HEK293 (cell line): Measurements from ENCODE around the gene DUS1L.

ENCODE experiments used
- CTCF ChIA-PET: fragments of 350-600 bp; formaldehyde crosslinking; extraction: SDS; loops from one replicate; lab custom pipeline; 2021; ENCODE audit warnings: antibody characterized with exemption; lab: Yijun Ruan, JAX
- POLR2A ChIA-PET: fragments of 300-600 bp; formaldehyde crosslinking; extraction: SDS; loops from one replicate; lab custom pipeline; 2020; ENCODE audit warnings: antibody characterized with exemption, inconsistent platforms; lab: Yijun Ruan, JAX
- H3K27ac ChIP-seq: fragments of 200-500 bp; sonication (Bioruptor generic); 2 replicates; pipeline ENCODE4 v1.5.1; 2014; ENCODE audit warnings: low read depth, low read length, control low read depth, inconsistent platforms; ENCODE audit errors: extremely low read depth
- H3K36me3 ChIP-seq, 2 experiments: fragments of 200-500 bp in 1 of 2; sonication (Bioruptor generic) in 1 of 2; 1 replicate in 1 of 2; 2 replicates in 1 of 2; pipeline ENCODE4 v1.5.1; 2014 to 2017; ENCODE audit warnings: inconsistent platforms in 2 of 2, low read length in 2 of 2; ENCODE audit not compliant: control insufficient read depth in 2 of 2, insufficient read depth in 1 of 2
- H3K4me1 ChIP-seq: fragments of 200-500 bp; sonication (Bioruptor generic); 2 replicates; pipeline ENCODE4 v1.5.1; 2014; ENCODE audit warnings: mild to moderate bottlenecking, low read length, inconsistent platforms; ENCODE audit not compliant: control insufficient read depth, insufficient read depth
- H3K4me3 ChIP-seq: 2 replicates; pipeline ENCODE4 v1.5.1; 2011; ENCODE audit warnings: low read depth, mild to moderate bottlenecking, control low read depth, low read length, moderate library complexity
- H3K9me3 ChIP-seq: fragments of 200-500 bp; sonication (Bioruptor generic); 2 replicates; pipeline ENCODE4 v1.5.1; 2014; ENCODE audit warnings: low read depth, low read length, inconsistent platforms; ENCODE audit not compliant: control insufficient read depth, insufficient read depth
- BCL6B ChIP-seq: fragments of 450-650 bp; formaldehyde crosslinking; IDR thresholded peaks from 2 replicates; pipeline ENCODE4 v1.5.1; 2017; ENCODE audit warnings: missing biosample characterization, missing genetic modification characterization
- GFI1B ChIP-seq: fragments of 450-650 bp; formaldehyde crosslinking; IDR thresholded peaks from 2 replicates; pipeline ENCODE4 v1.5.1; 2016; ENCODE audit warnings: missing biosample characterization, missing genetic modification characterization
- HOXA7 ChIP-seq: sonication (generic); formaldehyde crosslinking; IDR thresholded peaks from 2 replicates; pipeline ENCODE4 v1.8.1; 2022; ENCODE audit warnings: missing genetic modification reagents, borderline replicate concordance
- IKZF3 ChIP-seq: fragments of 450-650 bp; IDR thresholded peaks from 2 replicates; pipeline ENCODE4 v1.5.0; 2018; ENCODE audit warnings: missing biosample characterization, mild to moderate bottlenecking, missing genetic modification characterization, moderate library complexity
- KLF8 ChIP-seq: fragments of 450-650 bp; formaldehyde crosslinking; IDR thresholded peaks from 2 replicates; pipeline ENCODE4 v1.5.1; 2016; ENCODE audit warnings: missing biosample characterization, missing genetic modification characterization
- MZF1 ChIP-seq: fragments of 450-650 bp; formaldehyde crosslinking; IDR thresholded peaks from 2 replicates; pipeline ENCODE4 v1.5.1; 2017; ENCODE audit warnings: missing biosample characterization, missing genetic modification characterization, borderline replicate concordance
- PBX3 ChIP-seq: sonication (generic); formaldehyde crosslinking; IDR thresholded peaks from 2 replicates; pipeline ENCODE4 v1.8.1; 2022; ENCODE audit warnings: mild to moderate bottlenecking, moderate library complexity, missing genetic modification reagents
- ZBTB21 ChIP-seq: fragments of 450-650 bp; formaldehyde crosslinking; IDR thresholded peaks from 2 replicates; pipeline ENCODE4 v1.5.1; 2017; ENCODE audit warnings: missing biosample characterization, missing genetic modification characterization
- ZBTB44 ChIP-seq: fragments of 450-650 bp; IDR thresholded peaks from 2 replicates; pipeline ENCODE4 v1.5.1; 2018; ENCODE audit warnings: missing biosample characterization, mild to moderate bottlenecking, missing genetic modification characterization
- ZBTB8A ChIP-seq: fragments of 450-650 bp; formaldehyde crosslinking; IDR thresholded peaks from 2 replicates; pipeline ENCODE4 v1.5.1; 2016; ENCODE audit warnings: missing biosample characterization, missing genetic modification characterization
- ZFHX2 ChIP-seq: fragments of 450-650 bp; formaldehyde crosslinking; conservative IDR thresholded peaks from 2 replicates; pipeline ENCODE4 v1.5.1; 2016; ENCODE audit warnings: missing biosample characterization, missing genetic modification characterization
- ZIC2 ChIP-seq: fragments of 450-650 bp; formaldehyde crosslinking; IDR thresholded peaks from 2 replicates; pipeline ENCODE4 v1.5.1; 2016; ENCODE audit warnings: missing biosample characterization, missing genetic modification characterization
- ZNF155 ChIP-seq: fragments of 450-650 bp; formaldehyde crosslinking; IDR thresholded peaks from 2 replicates; pipeline ENCODE4 v1.5.1; 2016; ENCODE audit warnings: missing biosample characterization, missing genetic modification characterization
- ZNF157 ChIP-seq: fragments of 450-650 bp; formaldehyde crosslinking; IDR thresholded peaks from 2 replicates; pipeline ENCODE4 v1.5.1; 2016; ENCODE audit warnings: missing biosample characterization, missing genetic modification characterization
- ZNF184 ChIP-seq: fragments of 450-650 bp; IDR thresholded peaks from 2 replicates; pipeline ENCODE4 v1.5.1; 2018; ENCODE audit warnings: missing biosample characterization, mild to moderate bottlenecking, missing genetic modification characterization
- ZNF239 ChIP-seq: fragments of 450-650 bp; formaldehyde crosslinking; IDR thresholded peaks from 2 replicates; pipeline ENCODE4 v1.5.1; 2016; ENCODE audit warnings: missing biosample characterization, missing genetic modification characterization
- ZNF280D ChIP-seq: fragments of 450-650 bp; formaldehyde crosslinking; IDR thresholded peaks from 2 replicates; pipeline ENCODE4 v1.5.1; 2016; ENCODE audit warnings: missing biosample characterization, missing genetic modification characterization
- ZNF366 ChIP-seq: fragments of 450-650 bp; formaldehyde crosslinking; conservative IDR thresholded peaks from 2 replicates; pipeline ENCODE4 v1.5.1; 2016; ENCODE audit warnings: missing biosample characterization, missing genetic modification characterization
- ZNF398 ChIP-seq: fragments of 450-650 bp; formaldehyde crosslinking; IDR thresholded peaks from 2 replicates; pipeline ENCODE4 v1.5.1; 2017; ENCODE audit warnings: missing biosample characterization, missing genetic modification characterization
- ZNF555 ChIP-seq: fragments of 450-650 bp; formaldehyde crosslinking; conservative IDR thresholded peaks from 2 replicates; pipeline ENCODE4 v1.5.1; 2017; ENCODE audit warnings: missing biosample characterization, mild to moderate bottlenecking, missing genetic modification characterization, inconsistent platforms
- ZNF561 ChIP-seq: fragments of 450-650 bp; IDR thresholded peaks from 2 replicates; pipeline ENCODE4 v1.5.1; 2018; ENCODE audit warnings: missing biosample characterization, missing genetic modification characterization, borderline replicate concordance
- ZNF645 ChIP-seq: fragments of 450-650 bp; formaldehyde crosslinking; IDR thresholded peaks from 2 replicates; pipeline ENCODE4; 2016; ENCODE audit warnings: missing biosample characterization, missing genetic modification characterization
- ZNF704 ChIP-seq: fragments of 450-650 bp; formaldehyde crosslinking; IDR thresholded peaks from 2 replicates; pipeline ENCODE4 v1.5.1; 2016; ENCODE audit warnings: missing biosample characterization, missing genetic modification characterization
- ZNF791 ChIP-seq: fragments of 450-650 bp; formaldehyde crosslinking; IDR thresholded peaks from 2 replicates; pipeline ENCODE4 v1.5.1; 2016; ENCODE audit warnings: missing biosample characterization, missing genetic modification characterization
- ZSCAN4 ChIP-seq: fragments of 450-650 bp; formaldehyde crosslinking; IDR thresholded peaks from 2 replicates; pipeline ENCODE4 v1.5.1; 2017; ENCODE audit warnings: missing biosample characterization, missing genetic modification characterization

DUS1L gene

GRCh38 chr17:82082456-82082855, 16.9 kb upstream of the DUS1L start (continued):
- no peak for TF ChIP-seq ZNF280D
- TF ChIP-seq ZIC2 (tag by site-specific recombination), result no peak
- no peak for TF ChIP-seq HOXA7
- no peak for TF ChIP-seq ZNF184 (tag by site-specific recombination)
- TF ChIP-seq ZBTB44 (tag by site-specific recombination), result no peak
- no peak for TF ChIP-seq KLF8
- TF ChIP-seq PBX3, result no peak
- no peak for TF ChIP-seq MZF1 (tag by site-specific recombination)
- no peak for TF ChIP-seq ZBTB8A (tag by site-specific recombination)

- no peak overlapping the region for H3K27ac ChIP-seq
- no peaks in the 10 kb centered on the region for H3K4me1 ChIP-seq
- ChIA-PET CTCF (interaction anchor here (0.7 to 0.8 kb wide), 2 partner anchors 13 to 157 kb away, joined by 3 to 4 read pairs; no protein-coding TSS in a partner anchor), POLR2A (interaction anchor here (0.7 to 1.9 kb wide), 4 partner anchors 9 to 24 kb away, joined by 3 to 5 read pairs (median 3); no protein-coding TSS in a partner anchor)
- no peak overlapping the region for H3K4me3 ChIP-seq
- H3K36me3 ChIP-seq, result peaks cover 21 to 95% of the 10 kb centered on the region in 2 experiments
- H3K9me3 ChIP-seq, result no peaks in the 10 kb centered on the region
- no peak for TF ChIP-seq ZNF645
- no peak for TF ChIP-seq IKZF3 (tag by site-specific recombination)
- TF ChIP-seq ZNF239 (tag by site-specific recombination), result no peak
- no peak for TF ChIP-seq ZBTB21 (tag by site-specific recombination)
- no peak for TF ChIP-seq ZNF155 (tag by site-specific recombination)
- no peak for TF ChIP-seq ZNF366 (tag by site-specific recombination)
- TF ChIP-seq HOXA7, result no peak
- no peak for TF ChIP-seq ZNF791
- no peak for TF ChIP-seq ZFHX2 (tag by site-specific recombination)
- TF ChIP-seq GFI1B (tag by site-specific recombination), result no peak
- TF ChIP-seq ZNF555 (tag by site-specific recombination), result no peak
- no peak for TF ChIP-seq ZSCAN4 (tag by site-specific recombination)
- TF ChIP-seq ZNF398 (tag by site-specific recombination), result no peak
- no peak for TF ChIP-seq ZNF561 (tag by site-specific recombination)
- no peak for TF ChIP-seq BCL6B (tag by site-specific recombination)
- no peak for TF ChIP-seq ZNF157
- TF ChIP-seq ZNF704 (tag by site-specific recombination), result no peak
These were observed 16.4 kb upstream of the DUS1L start for GRCh38 chr17:82081966-82082365.
